H9 (cell line): ENCODE results near the gene TOR1A. TPM values are rescaled to one million over a fixed set of nuclear protein-coding genes. Genes with fewer than 3 reads are reported as not detected.

Experiments
- DNase-seq: peaks from one replicate; pipeline ENCODE4 v3.0.0-alpha.2; 2017
- H2AFZ ChIP-seq: one replicate; pipeline ENCODE4 v1.6.1; 2013; ENCODE audit warnings: mild to moderate bottlenecking, low read length, control low read depth, moderate library complexity
- H2AK5ac ChIP-seq: 2 replicates; pipeline ENCODE4 v1.6.1; 2013; ENCODE audit warnings: low read length, control low read depth, mixed read lengths; ENCODE audit not compliant: insufficient read length
- H2BK120ac ChIP-seq: one replicate; pipeline ENCODE4 v1.6.1; 2013; ENCODE audit warnings: low read depth, mild to moderate bottlenecking, low read length, control low read depth, inconsistent platforms; ENCODE audit not compliant: poor library complexity, severe bottlenecking
- H2BK12ac ChIP-seq: 2 replicates; pipeline ENCODE4 v1.6.1; 2013; ENCODE audit warnings: low read length, control low read depth, mixed read lengths, low read depth; ENCODE audit not compliant: insufficient read length
- H2BK15ac ChIP-seq: 2 replicates; pipeline ENCODE4 v1.6.1; 2013; ENCODE audit warnings: low read depth, low read length, control low read depth
- H2BK20ac ChIP-seq: one replicate; pipeline ENCODE4 v1.6.1; 2013; ENCODE audit warnings: low read depth, mild to moderate bottlenecking, low read length, control low read depth, inconsistent platforms; ENCODE audit not compliant: poor library complexity, severe bottlenecking
- H2BK5ac ChIP-seq: 2 replicates; pipeline ENCODE4 v1.6.1; 2013; ENCODE audit warnings: low read length, control low read depth, mixed read lengths; ENCODE audit not compliant: insufficient read length
- H3K14ac ChIP-seq: 2 replicates; pipeline ENCODE4 v1.6.1; 2013; ENCODE audit warnings: low read length, control low read depth; ENCODE audit not compliant: insufficient read depth
- H3K18ac ChIP-seq: 2 replicates; pipeline ENCODE4 v1.6.1; 2013; ENCODE audit warnings: low read depth, mild to moderate bottlenecking, mixed read lengths, low read length, control low read depth; ENCODE audit not compliant: insufficient read length
- H3K23ac ChIP-seq: 2 replicates; pipeline ENCODE4 v1.6.1; 2013; ENCODE audit warnings: low read length, control low read depth, mixed read lengths, low read depth; ENCODE audit not compliant: insufficient read length
- H3K23me2 ChIP-seq: 2 replicates; pipeline ENCODE4 v1.6.1; 2013; ENCODE audit warnings: low read depth, mild to moderate bottlenecking, mixed read lengths, low read length, control low read depth; ENCODE audit not compliant: insufficient read length, poor library complexity, severe bottlenecking
- H3K27ac ChIP-seq: 2 replicates; pipeline ENCODE4 v1.5.1; 2013; ENCODE audit warnings: low read length, control low read depth, mixed read lengths, low read depth; ENCODE audit not compliant: insufficient read length
- H3K27me3 ChIP-seq: 2 replicates; pipeline ENCODE4 v1.6.1; 2013; ENCODE audit warnings: low read length, control low read depth, inconsistent platforms; ENCODE audit not compliant: insufficient read depth
- H3K4ac ChIP-seq: 2 replicates; pipeline ENCODE4 v1.6.1; 2013; ENCODE audit warnings: low read depth, mild to moderate bottlenecking, control low read depth, inconsistent platforms, low read length, moderate library complexity
- H3K4me1 ChIP-seq: 2 replicates; pipeline ENCODE4 v1.6.1; 2013; ENCODE audit warnings: low read length, control low read depth, inconsistent platforms; ENCODE audit not compliant: insufficient read depth
- H3K4me2 ChIP-seq: 2 replicates; pipeline ENCODE4 v1.6.1; 2013; ENCODE audit warnings: low read length, control low read depth, mixed read lengths; ENCODE audit not compliant: insufficient read length, insufficient read depth
- H3K56ac ChIP-seq: 2 replicates; pipeline ENCODE4 v1.6.1; 2013; ENCODE audit warnings: low read depth, mild to moderate bottlenecking, mixed read lengths, low read length, control low read depth; ENCODE audit not compliant: insufficient read length
- H3K79me1 ChIP-seq: 2 replicates; pipeline ENCODE4 v1.6.1; 2013; ENCODE audit warnings: low read depth, mild to moderate bottlenecking, moderate library complexity, low read length, control low read depth, inconsistent platforms; ENCODE audit not compliant: insufficient read depth, poor library complexity, severe bottlenecking
- H3K79me2 ChIP-seq: 2 replicates; pipeline ENCODE4 v1.6.1; 2013; ENCODE audit warnings: low read length, control low read depth, inconsistent platforms; ENCODE audit not compliant: insufficient read depth
- H3K9ac ChIP-seq: 2 replicates; pipeline ENCODE4 v1.6.1; 2013; ENCODE audit warnings: low read length, control low read depth, mixed read lengths; ENCODE audit not compliant: insufficient read length; ENCODE audit errors: extremely low read depth
- H3K9me3 ChIP-seq: one replicate; pipeline ENCODE4 v1.6.1; 2013; ENCODE audit warnings: low read depth, low read length, inconsistent platforms; ENCODE audit not compliant: control insufficient read depth
- H3T11ph ChIP-seq: one replicate; pipeline ENCODE4 v1.6.1; 2013; ENCODE audit warnings: mild to moderate bottlenecking, low read length, control low read depth, inconsistent platforms
- H4K20me1 ChIP-seq: one replicate; pipeline ENCODE4 v1.6.1; 2013; ENCODE audit not compliant: control insufficient read depth, insufficient read length, insufficient read depth
- H4K5ac ChIP-seq: 2 replicates; pipeline ENCODE4 v1.6.1; 2013; ENCODE audit warnings: low read depth, mild to moderate bottlenecking, mixed read lengths, low read length, control low read depth; ENCODE audit not compliant: insufficient read length
- H4K8ac ChIP-seq: replicated peaks from 2 replicates; pipeline ENCODE4 v1.6.1; 2013; ENCODE audit warnings: low read length, control low read depth, mixed read lengths, low read depth; ENCODE audit not compliant: insufficient read length
- H4K91ac ChIP-seq: 2 replicates; pipeline ENCODE4 v1.6.1; 2013; ENCODE audit warnings: low read depth, mild to moderate bottlenecking, moderate library complexity, mixed read lengths, low read length, control low read depth; ENCODE audit not compliant: insufficient read length
- H3K27ac Mint-ChIP-seq, 3 experiments: 2 replicates in 2 of 3; 3 replicates in 1 of 3; pipeline ENCODE4 v1.8.0; 2020 to 2021; ENCODE audit warnings: mixed read lengths in 3 of 3, mild to moderate bottlenecking in 1 of 3, moderate library complexity in 1 of 3
- H3K27me3 Mint-ChIP-seq: 2 replicates; pipeline ENCODE4 v1.8.0; 2021; ENCODE audit warnings: low read depth, mild to moderate bottlenecking, moderate library complexity, mixed read lengths
- H3K36me3 Mint-ChIP-seq, 3 experiments: 2 replicates in 2 of 3; 3 replicates in 1 of 3; pipeline ENCODE4 v1.8.0; 2020 to 2021; ENCODE audit warnings: low read depth in 3 of 3, mixed read lengths in 3 of 3; ENCODE audit not compliant: insufficient read depth in 1 of 3
- H3K4me1 Mint-ChIP-seq, 2 experiments: 2 replicates each; pipeline ENCODE4 v1.8.0; 2020; ENCODE audit warnings: mixed read lengths in 2 of 2
- H3K4me3 Mint-ChIP-seq, 2 experiments: 2 replicates in 1 of 2; 3 replicates in 1 of 2; pipeline ENCODE4 v1.8.0; 2020 to 2021; ENCODE audit warnings: mild to moderate bottlenecking in 2 of 2, mixed read lengths in 2 of 2, moderate library complexity in 1 of 2
- H3K9me3 Mint-ChIP-seq, 2 experiments: 2 replicates in 1 of 2; 3 replicates in 1 of 2; pipeline ENCODE4 v1.8.0; 2020; ENCODE audit warnings: mild to moderate bottlenecking in 2 of 2, mixed read lengths in 2 of 2, moderate library complexity in 1 of 2
- WGBS: extraction: QIAGEN DNeasy Blood & Tissue Kit; methylation state at CpG from one replicate; pipeline ENCODE4 v1.1.7; 2013; ENCODE audit warnings: missing lambda C conversion rate, low lambda C conversion rate, mixed read lengths; ENCODE audit not compliant: insufficient read length; ENCODE audit errors: extremely low coverage; 5-methylcytosine and 5-hydroxymethylcytosine counted together
- total RNA-seq: library from RNA; stranded (reverse); gene quantifications from 2 replicates; pipeline ENCODE4 v1.2.1, GENCODE V29; 2021
- TF ChIP-seq, protein P1 (sequence below): fragments of 200-600 bp; sonication (generic); conservative IDR thresholded peaks from 3 replicates; pipeline ENCODE4 v1.8.0; 2021; ENCODE audit warnings: antibody characterized with exemption, mild to moderate bottlenecking

The TOR1A gene
- total RNA-seq, 1 experiment from 2014 or later, result 60.1 TPM

DNA sequence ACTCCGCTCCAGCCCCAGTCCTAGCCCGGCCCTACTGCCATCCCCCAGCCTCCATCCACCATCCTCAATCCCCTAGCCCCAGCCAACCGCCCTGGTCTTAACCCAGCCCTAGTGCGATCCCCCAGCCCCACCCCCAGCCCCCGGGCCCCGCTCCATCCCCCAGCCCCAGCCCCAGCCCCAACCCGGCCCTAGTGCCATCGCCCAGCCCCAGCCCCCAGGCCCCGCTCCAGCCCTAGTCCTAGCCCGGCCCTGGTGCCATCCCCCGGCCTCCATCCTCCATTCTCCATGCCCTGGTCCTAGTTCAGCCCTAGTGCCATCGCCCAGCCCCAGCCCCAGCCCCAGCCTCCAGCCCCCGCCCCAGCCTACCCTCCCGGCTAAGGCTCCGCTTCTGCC lies 398 bp downstream of the TOR1A start:
- H3K79me2 ChIP-seq, result no peaks in the 10 kb centered on the region; the same call in 1 of the 2 replicates
- Mint-ChIP-seq H3K9me3 (no peaks in the 10 kb centered on the region), H3K27me3 (no peaks in the 10 kb centered on the region), H3K4me3 (peak overlapping the region; percentile 77 to 87), H3K36me3 (peaks cover 12 to 51% (median 42%) of the 10 kb centered on the region in 3 experiments; a peak in 6 of 7 replicates), H3K4me1 (peaks cover 7 to 9% of the 10 kb centered on the region in 2 experiments), H3K27ac (peak overlapping the region in 1 of 3 experiments; percentile 88; a peak in 1 of 7 replicates)
- peak overlapping the region; percentile 94 for H3K18ac ChIP-seq
- no peak overlapping the region for H3K4ac ChIP-seq
- no peak overlapping the region for H3T11ph ChIP-seq
- TF ChIP-seq, protein P1, sequence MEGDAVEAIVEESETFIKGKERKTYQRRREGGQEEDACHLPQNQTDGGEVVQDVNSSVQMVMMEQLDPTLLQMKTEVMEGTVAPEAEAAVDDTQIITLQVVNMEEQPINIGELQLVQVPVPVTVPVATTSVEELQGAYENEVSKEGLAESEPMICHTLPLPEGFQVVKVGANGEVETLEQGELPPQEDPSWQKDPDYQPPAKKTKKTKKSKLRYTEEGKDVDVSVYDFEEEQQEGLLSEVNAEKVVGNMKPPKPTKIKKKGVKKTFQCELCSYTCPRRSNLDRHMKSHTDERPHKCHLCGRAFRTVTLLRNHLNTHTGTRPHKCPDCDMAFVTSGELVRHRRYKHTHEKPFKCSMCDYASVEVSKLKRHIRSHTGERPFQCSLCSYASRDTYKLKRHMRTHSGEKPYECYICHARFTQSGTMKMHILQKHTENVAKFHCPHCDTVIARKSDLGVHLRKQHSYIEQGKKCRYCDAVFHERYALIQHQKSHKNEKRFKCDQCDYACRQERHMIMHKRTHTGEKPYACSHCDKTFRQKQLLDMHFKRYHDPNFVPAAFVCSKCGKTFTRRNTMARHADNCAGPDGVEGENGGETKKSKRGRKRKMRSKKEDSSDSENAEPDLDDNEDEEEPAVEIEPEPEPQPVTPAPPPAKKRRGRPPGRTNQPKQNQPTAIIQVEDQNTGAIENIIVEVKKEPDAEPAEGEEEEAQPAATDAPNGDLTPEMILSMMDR, result no peak
- no peak overlapping the region for H2BK20ac ChIP-seq
- H3K79me1 ChIP-seq, result peaks cover 3% of the 10 kb centered on the region
- H3K23me2 ChIP-seq, result peaks cover 5% of the 10 kb centered on the region
- no peaks in the 10 kb centered on the region for H3K27me3 ChIP-seq
- no peak overlapping the region for H2BK5ac ChIP-seq
- peak overlapping the region; percentile 90 for H3K9ac ChIP-seq
- no peak overlapping the region for H4K91ac ChIP-seq
- no peak overlapping the region for H4K8ac ChIP-seq
- WGBS, result no CpG with 5 or more reads among the region's 15 CpGs
- H4K5ac ChIP-seq, result no peak overlapping the region
- H3K56ac ChIP-seq, result no peak overlapping the region
- no peak overlapping the region for H2AK5ac ChIP-seq
- no peak overlapping the region for H3K4me2 ChIP-seq
- H3K14ac ChIP-seq, result peak overlapping the region; percentile 98; the same call in 1 of the 2 replicates
- no peak overlapping the region for H3K27ac ChIP-seq
- H3K23ac ChIP-seq, result no peak overlapping the region
- H2BK15ac ChIP-seq, result no peak overlapping the region
- no peak for DNase-seq
- H2BK12ac ChIP-seq, result no peak overlapping the region
- H2BK120ac ChIP-seq, result no peak overlapping the region
- no peaks in the 10 kb centered on the region for H3K9me3 ChIP-seq
- H2AFZ ChIP-seq, result no peak overlapping the region
- no peaks in the 10 kb centered on the region for H4K20me1 ChIP-seq
- no peaks in the 10 kb centered on the region for H3K4me1 ChIP-seq
